NCI-H226 (cell line): ENCODE results near the gene ZDHHC11B.
A peak's percentile ranks its signal among the peaks of the same experiment; 100 is the strongest.
"Not testable (repeated sequence)": the region's sequence is repeated elsewhere in the genome, so short reads cannot be mapped to it uniquely, and the experiment has no call there.

Source experiments
- DNase-seq: peaks from one replicate; pipeline ENCODE4 v3.0.0-alpha.2; 2015

ZDHHC11B gene

DNA sequence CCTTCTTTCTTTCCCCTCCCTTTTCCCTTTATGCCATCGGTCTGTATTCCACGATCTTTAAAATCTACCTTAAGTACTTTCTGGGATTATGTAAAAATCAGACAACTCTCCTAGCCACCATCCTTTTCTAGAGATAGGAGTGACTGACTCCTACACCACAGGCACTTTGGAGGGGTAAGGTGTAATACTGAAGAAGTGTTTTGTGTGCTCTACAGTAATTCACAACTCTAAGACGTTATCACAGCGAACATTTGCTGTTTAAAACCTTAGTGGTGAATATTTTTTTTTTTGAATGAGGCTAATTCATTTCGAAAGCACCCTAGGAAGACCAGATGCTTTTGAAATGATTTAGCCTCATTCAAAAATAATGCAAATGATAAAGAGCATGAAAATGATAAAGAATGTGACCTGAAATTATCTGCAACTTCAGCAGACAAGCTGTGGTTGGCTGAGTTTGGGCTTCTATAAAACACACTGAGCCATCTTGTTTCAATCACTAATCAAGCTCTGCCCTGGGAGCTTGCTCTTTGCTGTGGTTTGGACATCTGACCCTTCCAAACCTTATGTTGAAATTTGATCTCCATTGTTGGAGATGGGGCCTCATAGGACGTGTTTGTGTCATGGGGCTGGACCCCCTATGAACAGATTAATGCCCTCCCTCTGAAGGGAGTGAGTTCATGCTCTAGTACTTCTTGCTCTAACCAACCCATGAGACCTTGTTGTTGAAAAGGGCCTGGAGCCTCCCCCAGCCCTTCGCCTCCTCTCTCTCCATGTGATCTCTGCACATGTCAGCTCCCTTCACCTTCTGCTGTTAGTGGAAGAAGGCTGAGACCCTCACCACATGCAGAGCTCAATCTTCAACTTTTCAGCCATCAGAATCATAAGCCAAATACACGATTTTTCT is 70.1 kb downstream of the ZDHHC11B start:
- not testable (repeated sequence) for DNase-seq

DNA sequence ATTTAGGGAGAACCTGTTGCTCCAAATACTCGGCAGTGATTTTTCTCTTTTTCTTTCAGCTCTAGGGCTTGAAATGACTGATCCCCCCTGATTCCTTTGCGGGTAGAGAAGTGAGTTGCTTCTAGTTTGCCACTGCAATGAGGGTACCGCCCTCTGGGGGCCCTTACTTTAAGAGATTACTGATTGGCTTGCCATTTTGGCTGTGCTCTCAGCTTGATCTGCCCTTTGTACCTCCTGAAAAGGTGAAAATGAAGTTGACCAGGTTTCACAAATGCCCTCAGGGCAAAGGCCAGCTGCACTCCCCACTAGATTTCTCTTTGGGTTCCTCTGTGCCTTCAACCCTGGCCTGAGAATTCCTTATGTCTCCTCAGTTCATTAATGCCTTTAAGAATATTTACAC is 70.8 kb downstream of the ZDHHC11B start:
- DNase-seq: not testable (repeated sequence)

DNA sequence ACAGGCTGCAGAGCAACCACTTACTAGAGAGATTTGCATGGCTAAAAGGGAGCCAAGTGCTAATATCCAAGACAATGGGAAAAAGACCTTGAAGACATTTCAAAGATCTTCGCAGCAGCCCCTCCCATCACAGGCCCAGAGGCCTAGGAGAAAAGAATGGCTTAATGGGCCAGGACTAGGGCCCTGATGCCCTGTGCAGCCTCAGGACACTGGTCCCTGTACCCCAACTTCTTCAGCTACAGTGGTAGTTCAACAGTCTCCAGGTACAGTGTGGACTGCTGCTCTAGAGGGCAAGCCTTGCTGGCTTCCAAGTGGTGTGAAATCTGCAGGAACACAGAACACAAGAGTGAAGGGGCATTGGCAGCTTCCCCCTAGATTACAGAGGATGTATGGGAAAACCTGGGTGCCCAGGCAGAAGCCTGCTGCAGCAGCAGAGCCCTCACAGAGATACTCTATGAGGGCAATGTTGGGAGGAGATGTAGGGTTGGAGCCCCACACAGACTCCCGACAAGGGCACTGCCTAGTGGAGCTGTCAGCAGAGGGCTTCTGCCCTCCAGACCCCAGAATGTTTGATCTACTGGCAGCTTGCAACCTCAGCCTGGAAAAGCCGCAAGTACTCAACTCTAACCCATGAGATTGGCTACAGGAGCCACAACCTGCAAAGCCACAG is 75.5 kb downstream of the ZDHHC11B start:
- not testable (repeated sequence) for DNase-seq

DNA sequence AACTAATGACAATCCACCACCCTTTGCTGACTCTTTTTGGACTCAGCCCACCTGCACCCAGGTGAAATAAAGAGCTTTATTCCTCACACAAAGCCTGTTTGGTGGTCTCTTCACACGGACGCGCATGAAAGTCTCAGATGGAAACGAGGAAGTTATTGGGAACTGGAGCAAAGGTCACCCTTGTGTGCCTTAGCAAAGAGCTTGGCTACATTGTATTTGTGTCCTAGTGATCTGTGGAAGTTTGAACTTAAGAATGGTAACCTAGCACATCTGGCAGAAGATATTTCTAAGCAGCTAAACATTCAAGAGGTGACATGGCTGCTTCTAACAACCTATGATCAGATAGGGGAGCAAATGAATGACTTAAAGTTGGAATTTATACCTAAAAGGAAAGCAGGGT is 76.2 kb downstream of the ZDHHC11B start:
- not testable (repeated sequence) for DNase-seq

DNA sequence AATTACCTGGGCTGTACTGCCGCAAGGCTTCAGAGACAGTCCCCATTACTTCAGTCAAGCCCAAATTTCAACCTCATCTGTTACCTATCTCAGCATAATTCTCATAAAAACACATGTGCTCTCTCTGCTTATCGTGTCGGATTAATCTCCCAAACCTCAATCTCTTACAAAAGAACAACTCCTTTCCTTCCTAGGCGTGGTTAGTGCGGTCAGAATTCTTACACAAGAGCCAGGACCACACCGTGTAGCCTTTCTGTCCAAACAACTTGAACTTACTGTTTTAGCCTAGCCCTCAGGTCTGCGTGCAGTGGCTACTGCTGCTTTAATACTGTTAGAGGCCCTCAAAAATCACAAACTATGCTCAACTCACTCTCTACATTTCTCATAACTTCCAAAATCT is 78.4 kb downstream of the ZDHHC11B start:
- not testable (repeated sequence) for DNase-seq

DNA sequence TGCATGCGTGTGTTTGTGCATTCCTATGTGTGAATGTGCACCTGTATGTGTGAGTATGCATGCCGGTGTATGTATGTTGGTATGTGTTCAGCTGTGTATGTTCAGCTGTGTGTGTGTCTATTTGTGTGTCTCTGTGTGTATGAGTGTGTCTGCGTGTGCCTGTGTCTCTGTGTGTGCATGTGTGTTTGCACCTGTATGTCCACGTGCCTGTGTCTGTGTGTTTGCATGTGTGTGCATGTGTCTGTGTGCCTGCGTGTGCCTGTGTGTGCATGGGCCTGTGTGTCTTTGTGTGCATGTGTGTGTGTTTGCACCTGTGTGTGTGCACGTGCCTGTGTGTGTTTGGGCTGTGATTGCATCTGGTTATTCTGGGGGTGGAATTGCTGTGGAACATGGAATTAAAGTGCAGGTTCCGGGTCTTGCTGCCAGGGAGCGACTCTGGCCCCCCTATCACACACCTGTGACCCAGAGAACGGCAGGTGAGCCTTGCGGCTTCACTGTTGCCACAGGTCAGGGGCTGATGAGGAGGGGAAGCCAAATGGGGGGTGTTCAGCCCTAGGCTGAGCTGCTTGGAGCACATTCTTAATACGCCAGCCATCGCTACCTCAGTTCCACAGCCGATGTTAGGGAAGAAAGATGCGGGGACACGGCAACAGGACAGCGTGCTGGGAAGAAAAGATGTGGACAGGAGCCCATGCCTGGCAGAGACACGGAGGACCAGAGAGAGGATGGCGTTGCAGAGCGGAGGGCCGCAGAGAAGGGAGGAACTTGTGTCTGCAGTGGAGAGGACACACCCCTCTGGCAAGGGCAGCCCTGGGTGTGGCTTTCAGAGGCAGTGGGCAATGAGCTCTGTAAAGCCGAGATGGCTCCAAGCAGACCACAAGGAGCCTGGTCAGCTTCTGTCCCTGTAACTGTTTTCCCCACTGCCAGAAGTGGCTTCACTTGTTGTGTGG is 87.5 kb downstream of the ZDHHC11B start:
- DNase-seq: not testable (repeated sequence)

DNA sequence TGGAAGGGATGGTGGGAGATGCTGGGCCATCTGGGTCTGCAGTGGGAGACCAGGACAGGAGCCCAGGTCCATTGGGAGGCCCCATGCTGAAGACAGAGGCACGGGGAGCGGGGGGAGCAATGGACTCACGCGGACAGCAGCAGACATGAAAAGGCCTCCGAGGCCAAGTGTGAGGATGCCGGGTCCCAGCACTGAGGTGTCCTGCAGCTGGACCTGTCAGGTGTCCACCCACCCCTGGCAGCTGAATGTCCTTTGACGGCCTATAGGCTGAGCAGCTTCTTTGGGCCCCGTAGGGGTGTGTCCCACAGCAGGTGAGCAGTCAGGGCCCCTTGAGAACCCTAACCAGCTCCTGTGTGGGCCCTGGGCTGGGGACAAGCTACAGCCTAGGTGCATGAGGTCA is 88.3 kb downstream of the ZDHHC11B start:
- not testable (repeated sequence) for DNase-seq

DNA sequence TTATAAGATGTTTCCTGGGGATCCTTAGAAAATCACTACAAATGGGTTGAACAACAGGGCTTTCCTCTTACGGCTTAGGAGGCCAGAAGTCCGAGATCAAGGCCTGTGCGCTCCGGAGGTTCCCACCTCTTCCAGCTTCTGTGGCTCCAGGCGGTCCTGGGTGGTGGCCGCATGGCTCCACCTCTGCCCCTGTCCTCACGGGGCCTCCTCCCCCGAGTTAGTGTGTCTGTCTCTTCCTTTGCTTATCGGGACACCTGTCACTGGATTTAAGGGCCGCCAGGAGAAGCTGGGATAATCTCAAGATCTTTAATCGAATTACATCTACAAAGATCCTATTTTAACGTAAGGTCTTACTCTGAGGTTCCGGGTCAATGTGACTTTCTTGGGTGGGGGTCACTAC is 89.1 kb downstream of the ZDHHC11B start:
- DNase-seq: not testable (repeated sequence)

DNA sequence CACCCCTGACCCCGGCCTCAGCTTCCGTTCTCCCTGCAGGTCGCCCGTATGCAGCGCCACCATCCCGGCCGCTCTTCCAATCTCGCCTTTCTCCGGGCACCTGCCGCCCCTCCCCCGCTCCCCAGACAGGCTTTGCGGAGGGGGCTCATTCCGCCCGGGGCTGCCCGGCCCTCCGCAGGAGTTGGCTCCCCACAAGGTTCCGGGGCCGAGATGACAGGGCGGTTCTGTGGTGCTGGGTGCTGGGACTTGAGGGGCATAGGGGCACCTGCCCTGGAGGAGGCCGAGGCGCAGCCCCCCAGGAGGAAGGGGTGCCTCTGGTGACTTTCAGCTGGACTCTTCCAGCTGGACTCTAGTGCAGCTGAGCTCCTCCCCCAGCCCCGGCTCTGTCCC is 90.5 kb downstream of the ZDHHC11B start:
- DNase-seq: not testable (repeated sequence)

DNA sequence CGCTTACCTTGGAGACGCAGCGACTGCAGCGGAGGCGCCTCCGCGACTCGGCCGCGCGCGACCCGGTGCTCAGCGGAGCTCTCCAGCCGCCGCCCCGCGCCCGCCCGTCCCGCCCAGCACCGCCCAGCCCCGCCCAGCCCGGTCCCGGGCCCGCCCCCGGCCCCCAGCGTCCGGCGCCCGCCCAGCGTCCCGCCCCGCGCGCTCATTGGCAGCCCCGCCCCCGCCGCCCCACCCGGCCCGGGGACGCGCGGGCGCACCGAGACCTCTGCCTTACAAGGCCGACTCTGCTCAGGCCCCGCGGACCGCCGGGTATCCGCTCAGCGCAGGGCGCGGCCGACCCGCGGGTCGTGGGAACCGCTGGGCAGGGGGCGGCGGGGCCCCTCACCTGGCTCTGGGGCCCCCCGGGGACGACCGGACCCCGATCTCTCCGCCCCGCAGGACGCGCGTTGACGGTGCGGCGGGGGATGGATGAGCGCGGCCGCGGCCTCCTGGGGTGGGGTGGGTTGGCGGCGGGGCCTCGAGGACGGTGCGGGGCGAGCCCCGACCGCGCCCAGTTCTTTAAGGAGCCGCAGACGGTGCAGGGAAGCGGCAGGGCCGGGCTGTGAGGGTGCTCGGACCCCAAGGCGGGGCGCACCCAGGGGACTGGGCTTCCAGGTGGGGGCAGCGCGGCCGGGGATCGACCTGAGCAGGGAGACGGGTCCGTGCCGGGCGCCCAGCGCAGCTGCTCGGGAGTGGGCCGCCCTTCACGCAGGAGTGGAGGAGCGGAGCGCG is 91.1 kb downstream of the ZDHHC11B start, which contains the start of gene TPPP:
TSS of gene TPPP (minus strand) at position 82 of the 771 bp plus-strand sequence. CDS start 15,292 bp downstream, outside the sequence.
- peak; percentile 53 for DNase-seq

DNA sequence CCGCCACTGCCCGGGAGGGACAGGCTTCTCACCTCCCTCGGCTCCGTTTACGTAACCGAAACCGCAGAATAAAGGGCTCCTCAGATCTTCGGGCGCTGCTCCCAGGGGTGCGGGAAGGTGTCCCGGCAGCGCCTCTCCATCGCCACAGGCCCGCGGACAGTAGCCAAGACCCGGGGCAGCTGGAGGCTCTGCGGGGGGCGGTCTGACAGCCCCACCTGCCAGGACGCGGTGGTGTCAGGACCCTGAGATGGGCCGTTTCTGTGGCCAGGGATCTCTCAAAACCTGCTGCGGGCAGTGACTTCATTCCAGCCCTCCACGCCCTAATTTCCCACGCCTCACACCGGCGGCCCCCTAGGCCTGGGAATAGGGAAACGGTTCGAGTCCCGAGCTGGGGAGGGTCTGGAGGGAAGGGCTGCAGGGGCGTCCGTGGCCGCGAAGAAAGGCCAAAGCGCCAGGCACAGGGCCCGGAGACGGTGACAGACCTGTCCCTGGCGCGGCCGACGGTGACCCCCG is 91.9 kb downstream of the ZDHHC11B start:
- not testable (repeated sequence) for DNase-seq

DNA sequence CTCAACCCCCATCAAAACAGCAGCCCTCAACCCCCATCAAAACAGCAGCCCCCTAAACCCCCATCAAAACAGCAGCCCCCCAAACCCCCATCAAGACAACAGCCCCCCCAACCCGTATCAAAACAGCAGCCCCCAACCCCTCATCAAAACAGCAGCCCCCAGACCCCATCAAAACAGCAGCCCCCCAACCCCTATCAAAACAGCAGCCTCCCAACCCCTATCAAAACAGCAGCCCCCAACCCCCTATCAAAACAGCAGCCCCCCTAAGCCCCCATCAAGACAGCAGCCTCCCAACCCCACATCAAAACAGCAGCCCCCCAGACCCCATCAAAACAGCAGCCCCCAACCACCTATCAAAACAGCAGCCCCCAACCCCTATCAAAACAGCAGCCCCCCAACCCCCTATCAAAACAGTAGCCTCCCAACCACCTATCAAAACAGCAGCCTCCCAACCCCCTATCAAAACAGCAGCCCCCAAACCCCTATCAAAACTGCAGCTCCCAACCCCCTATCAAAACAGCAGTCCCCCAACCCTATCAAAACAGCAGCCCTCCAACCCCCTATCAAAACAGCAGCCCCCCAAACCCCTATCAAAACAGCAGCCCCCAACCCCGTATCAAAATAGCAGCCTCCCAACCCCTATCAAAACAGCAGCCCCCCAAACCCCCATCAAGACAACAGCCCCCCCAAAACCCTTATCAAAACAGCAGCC is 92.6 kb downstream of the ZDHHC11B start:
- DNase-seq: no peak

DNA sequence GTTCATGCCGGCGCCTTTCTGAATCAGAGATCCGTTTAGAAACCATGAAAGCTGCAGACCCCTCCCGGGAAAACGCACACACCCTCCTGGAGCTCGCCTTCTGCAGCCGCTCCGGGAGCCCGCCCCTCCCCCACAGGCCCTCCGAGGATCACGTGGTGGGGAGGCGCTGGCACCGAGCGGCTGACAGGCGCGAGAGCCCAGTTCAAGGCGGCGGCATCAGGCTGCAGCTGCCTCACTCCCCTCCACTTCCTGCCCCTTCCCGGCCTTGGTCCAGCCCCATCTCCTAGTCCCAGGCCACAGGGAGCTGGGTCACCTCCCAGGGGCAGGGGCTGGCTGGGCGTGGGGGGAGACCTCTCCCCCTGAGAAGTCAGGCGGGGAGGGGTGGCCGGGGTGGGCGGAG is 93.5 kb downstream of the ZDHHC11B start:
- not testable (repeated sequence) for DNase-seq

DNA sequence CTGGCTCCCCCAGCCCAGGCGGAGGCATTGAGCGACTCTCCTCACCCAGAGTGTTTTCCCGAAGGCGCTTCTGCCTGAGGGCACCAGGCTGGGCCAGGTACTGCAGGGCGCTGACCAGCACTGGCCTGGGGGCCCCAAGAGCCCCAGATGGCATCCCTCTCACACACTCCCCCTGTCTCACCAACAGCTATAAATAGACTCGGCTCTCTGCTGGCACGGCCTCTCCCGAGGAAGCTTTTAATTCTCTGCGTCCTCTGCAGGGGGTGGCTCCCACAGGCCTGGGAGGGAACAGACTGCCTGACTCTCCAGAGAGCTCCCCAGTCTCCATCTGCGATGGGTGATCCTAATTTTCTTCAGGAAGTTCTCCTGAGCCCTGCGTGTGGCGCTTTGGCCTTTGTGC is 94.2 kb downstream of the ZDHHC11B start:
- DNase-seq: not testable (repeated sequence)

DNA sequence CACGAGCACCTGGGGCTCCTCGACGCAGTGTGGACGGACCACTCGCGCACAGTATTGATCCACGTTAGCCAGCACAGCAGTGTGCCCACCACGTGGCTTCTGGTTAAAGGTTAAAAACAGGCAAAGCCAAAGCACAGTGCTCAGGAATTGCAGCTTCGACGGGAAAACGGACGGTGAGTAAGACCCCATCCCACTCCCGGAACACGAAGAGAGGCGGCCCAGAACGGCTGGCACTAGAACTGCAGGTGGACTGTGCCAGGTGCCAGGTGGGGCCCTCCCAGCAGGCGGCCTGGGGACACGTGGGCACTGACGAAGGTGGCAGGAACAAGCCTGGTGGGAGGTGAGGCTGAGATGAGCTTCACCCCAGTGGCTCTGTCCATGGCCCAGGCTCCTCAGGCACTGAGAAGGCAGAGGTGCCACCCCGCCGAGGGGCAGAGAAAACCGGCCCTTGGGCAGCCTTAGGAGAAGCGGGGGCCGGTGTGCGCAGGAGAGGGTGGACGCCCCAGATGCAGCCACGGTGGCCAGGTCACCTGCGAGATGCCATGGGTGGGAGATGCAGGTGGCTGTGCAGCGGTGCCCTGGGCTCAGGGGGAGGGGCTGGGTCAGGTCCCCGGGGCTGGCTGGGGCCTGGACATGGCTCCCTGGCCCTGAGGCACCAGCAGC is 96.0 kb downstream of the ZDHHC11B start:
- not testable (repeated sequence) for DNase-seq

DNA sequence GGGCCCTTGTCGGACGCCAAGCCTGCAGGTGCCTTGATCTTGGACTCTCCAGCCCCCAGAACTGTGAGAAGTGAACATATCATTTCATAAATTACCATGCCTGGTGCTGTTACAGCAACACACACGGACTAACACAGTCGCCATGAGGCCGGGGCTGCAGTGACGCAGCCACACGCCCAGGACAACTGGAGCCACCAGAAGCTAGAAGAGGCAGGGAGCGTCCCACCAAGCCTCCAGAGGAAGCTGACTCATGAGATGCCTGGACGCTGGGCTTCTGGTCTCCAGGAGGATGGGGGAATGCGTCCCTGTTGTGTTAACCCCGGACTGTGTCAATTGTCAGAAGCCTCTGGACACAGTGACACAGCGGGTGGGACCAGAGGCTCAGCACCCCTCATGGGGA is 97.6 kb downstream of the ZDHHC11B start:
- not testable (repeated sequence) for DNase-seq

DNA sequence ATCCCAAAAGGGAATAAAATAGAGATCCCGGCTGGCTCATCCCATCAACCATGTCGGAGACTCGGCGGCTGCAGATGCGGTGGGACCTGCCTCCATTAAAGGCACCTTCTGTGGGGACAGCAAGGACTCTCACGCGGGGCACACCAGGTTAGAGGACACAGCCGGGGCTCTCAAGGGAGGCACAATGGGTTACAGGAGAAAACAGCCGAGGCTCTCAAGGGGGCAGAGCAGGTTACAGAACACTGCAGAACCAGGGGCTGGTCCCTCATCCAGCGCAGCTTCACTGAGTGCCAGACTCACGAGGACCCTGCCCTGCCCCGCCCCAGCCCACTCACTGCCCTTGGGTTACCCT is 98.4 kb downstream of the ZDHHC11B start:
- not testable (repeated sequence) for DNase-seq

DNA sequence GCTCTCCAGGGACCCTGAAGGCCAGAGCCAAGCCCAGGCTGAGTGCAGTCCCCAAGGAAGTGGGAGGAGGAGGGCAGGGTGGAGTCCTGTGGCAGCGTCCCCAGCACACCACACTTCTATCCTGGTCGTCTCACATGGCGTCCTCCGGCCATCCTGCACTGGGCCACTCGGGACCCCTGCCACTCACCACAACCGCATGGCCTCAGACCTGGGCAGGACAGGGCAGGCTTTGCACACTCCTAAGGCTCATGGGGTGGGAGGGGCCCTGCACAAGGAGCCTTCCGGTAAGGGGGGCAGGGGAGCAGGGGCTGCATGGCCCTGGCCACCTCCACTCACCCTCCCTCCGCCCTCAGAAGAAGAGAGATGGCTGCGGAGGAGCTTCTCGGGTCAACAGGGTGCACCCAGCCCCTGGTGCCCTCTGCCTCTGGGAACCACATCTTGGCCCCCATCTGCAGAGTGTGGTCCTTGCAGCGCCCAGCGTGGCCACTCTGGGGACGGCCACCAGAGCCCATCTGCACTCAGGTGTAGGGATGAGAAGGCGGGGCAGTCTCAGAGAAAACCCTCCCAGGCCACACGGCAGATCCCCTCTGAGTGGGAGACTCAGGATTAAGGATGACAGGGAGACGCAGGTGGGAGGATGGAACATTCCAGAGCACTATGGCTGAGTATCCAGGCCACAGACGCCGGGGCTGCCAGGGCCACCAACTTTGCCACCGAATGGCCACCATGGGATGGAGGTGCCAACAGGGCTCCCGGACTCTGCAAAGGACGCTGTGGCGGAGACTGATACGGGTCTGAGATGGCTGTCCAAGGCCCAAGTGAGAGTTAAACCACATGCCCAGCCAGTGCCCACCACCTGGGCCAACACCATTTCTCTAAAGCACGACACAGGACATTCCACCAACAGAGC is 99.0 kb downstream of the ZDHHC11B start:
- DNase-seq: no peak

DNA sequence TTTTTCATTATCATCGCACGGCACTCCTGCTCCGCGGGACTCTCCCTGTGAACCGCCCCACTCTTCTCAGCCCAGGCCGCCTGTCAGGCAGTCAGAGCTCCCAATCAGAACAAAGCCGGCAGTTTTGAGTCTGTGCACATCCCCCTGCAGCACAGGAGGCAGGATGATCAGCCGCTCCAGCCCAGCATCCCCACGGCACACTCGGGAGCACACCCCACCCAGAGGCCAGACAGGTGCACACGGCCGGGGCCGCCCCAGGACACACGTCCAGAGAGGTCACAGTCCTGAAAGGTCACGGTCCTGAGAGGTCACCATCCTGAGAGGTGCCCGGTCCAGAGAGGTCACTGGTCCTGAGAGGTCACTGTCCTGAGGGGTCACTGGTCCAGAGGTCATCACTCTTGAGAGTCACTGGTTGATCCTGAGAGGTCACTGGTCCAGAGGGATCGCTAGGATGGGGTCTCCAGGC is 99.7 kb downstream of the ZDHHC11B start:
- no peak for DNase-seq
